Subcutaneous adipose tissue (tissue), 4 donors: ENCODE results near the gene IQSEC1. TPM values are rescaled to one million over a fixed set of nuclear protein-coding genes. Genes with fewer than 3 reads are reported as not detected.

Experiments
- total RNA-seq, 4 donors: library from RNA; depleted of rRNA; stranded (reverse); fragments of >200 nt; gene quantifications; one replicate each; pipeline ENCODE4 v1.1.0, GENCODE V29; 2016
- TF ChIP-seq, protein P1 (sequence below): fragments of 450-650 bp; IDR thresholded peaks from one replicate; pipeline ENCODE4 v1.5.1; 2016; ENCODE audit warnings: low read depth, mild to moderate bottlenecking, control low read depth, antibody characterized with exemption, moderate library complexity

Gene IQSEC1
- total RNA-seq, 4 donors from 2014 or later = 44.3 to 99.1 (median 51.8) TPM

GRCh38 chr3:13050446-13050845, 22.8 kb downstream of the IQSEC1 start:
- TF ChIP-seq, protein P1, sequence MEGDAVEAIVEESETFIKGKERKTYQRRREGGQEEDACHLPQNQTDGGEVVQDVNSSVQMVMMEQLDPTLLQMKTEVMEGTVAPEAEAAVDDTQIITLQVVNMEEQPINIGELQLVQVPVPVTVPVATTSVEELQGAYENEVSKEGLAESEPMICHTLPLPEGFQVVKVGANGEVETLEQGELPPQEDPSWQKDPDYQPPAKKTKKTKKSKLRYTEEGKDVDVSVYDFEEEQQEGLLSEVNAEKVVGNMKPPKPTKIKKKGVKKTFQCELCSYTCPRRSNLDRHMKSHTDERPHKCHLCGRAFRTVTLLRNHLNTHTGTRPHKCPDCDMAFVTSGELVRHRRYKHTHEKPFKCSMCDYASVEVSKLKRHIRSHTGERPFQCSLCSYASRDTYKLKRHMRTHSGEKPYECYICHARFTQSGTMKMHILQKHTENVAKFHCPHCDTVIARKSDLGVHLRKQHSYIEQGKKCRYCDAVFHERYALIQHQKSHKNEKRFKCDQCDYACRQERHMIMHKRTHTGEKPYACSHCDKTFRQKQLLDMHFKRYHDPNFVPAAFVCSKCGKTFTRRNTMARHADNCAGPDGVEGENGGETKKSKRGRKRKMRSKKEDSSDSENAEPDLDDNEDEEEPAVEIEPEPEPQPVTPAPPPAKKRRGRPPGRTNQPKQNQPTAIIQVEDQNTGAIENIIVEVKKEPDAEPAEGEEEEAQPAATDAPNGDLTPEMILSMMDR = no peak

- TF ChIP-seq, protein P1 = no peak
Observed at GRCh38 chr3:13049400-13049799, 23.8 kb downstream of the IQSEC1 start.

DNA sequence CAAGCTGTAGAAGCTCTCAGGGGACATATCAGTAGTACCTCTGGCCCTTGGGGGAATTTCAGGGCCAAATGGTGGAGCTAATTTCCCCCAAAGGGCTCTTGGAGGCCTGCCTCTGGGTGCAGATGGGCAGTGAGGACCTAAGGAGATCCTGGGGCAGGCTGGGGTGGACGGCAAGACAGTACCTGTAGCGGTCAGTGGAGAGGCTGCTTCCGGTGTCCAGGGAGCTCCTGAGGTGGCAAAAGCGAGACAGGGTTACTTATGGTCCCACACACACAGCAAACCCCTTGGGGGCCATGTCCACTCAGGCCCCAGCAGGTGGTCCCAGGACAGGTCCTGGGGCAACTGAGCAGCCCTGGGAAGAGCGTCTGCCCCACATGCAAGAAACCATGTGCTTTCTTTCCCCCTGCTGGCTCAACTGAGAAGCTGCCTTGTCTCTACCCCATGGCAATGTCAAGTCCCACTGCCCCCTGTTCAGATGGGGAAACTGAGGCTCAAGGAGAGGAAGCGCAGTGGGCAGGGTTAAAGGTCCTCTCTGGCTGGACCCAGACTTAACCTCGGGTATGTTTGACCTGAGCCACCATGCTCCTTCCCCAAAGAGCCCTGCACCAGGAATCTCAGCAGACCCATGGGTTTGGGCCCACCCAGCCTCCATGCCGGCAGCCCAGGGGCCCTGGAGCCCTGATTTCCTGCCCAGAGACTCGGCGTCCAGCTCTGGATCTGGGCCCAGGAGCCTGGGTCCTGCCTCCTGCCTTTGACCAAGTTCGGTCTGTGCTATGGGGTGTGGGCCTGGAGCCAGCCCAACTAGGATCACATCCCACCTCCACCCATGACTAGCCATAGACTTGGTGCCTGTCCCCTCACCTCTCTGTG, 25.7 kb downstream of the IQSEC1 start:
- TF ChIP-seq, protein P1 = no peak

GRCh38 chr3:13046569-13047274, 26.5 kb downstream of the IQSEC1 start:
- TF ChIP-seq, protein P1 = no peak

DNA sequence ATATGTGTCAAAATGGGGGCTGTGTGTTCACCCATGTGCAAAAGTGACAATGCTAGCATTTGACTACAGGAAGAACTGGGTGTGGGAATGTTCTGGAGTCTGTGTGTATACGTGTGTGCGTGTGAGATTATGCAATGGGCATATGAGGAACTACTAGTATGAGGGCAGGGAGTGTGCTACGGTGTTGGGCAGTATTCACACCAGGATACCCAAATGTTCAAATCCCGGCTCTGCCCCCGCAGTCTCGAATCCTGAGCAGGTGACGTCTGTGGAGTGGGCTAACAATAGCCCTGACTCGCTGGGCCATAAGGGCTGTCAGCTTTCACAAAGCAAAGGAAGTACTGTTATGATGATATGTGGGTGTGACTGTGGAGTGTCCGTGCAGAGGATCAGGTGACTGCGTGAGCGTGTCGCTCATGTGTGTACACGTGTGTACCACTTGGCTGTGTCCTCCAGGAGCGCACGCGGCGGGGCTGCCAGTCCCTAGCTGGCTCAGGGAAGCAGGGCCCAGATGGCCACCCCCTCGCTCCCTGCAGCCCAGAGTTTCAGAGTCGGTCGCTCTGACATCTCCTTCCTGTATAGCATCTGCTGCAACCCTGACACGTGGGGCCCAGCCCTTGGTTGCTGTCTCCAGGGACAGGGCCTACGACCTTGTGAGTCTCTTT, 27.2 kb downstream of the IQSEC1 start:
- TF ChIP-seq, protein P1 = no peak

DNA sequence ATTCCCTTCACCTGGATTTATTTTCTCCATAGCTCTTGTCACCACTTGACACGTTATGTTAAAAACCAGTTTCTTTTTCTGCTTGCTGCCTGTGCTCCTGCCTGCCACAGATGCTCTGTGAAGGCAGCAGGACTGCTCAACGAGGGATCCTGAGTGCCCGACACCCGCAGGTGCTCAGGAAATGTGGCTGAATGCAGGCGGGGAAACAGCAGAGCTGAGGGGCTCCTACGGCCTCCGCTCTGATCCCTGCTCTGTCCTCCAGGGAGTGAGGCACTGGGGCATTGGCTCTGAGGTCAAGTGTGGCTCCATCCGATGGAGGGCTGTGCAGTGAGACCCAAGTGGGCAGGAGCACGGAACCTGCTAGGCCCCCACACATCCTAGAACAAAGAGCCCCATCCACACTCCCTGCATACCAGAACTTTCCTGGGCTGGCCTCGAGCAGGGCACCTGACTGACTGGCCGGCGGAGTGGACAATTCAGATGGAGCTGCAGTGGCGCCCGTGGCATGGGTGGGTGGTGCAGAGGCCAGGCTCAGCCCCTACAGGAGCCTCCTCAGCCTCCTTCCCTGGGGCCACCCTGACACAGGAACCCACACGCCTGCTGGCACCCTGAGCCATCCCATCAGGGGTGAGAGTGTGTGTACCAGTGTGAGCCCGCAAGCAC, 27.9 kb downstream of the IQSEC1 start:
- TF ChIP-seq, protein P1 = no peak
